ENCODE results near the gene ST3GAL3.

- TF ChIP-seq ZNF274 (IDR thresholded peaks at IDR 0.05; ENCODE audit: low read depth, low read length), result no peak
- no peak for TF ChIP-seq SUZ12 (IDR thresholded peaks at IDR 0.05; ENCODE audit: extremely low read depth, insufficient read depth, insufficient read length)
Observed at GRCh38 chr1:43704838-43705237, 2.5 kb upstream of the ST3GAL3 start.

Measured in NT2/D1 (cell line).